ENCODE measurements around the gene RPN1. TPM values are rescaled to one million over a fixed set of nuclear protein-coding genes. Genes with fewer than 3 reads are reported as not detected.
"Not testable (repeated sequence)": the region's sequence is repeated elsewhere in the genome, so short reads cannot be mapped to it uniquely, and the experiment has no call there.

RPN1 gene
- 391 and 442 TPM in 2 replicates for total RNA-seq (2014; rRNA removed; shearing (Covaris generic))

- peak; percentile 96 for DNase-seq (ENCODE audit: low read depth)
These were observed at the start of gene RPN1 for GRCh38 chr3:128650096-128651050. Gene RPN1, minus strand, starts transcription at chr3:128650818. Its CDS starts 18 bp downstream, at chr3:128650800.

DNA sequence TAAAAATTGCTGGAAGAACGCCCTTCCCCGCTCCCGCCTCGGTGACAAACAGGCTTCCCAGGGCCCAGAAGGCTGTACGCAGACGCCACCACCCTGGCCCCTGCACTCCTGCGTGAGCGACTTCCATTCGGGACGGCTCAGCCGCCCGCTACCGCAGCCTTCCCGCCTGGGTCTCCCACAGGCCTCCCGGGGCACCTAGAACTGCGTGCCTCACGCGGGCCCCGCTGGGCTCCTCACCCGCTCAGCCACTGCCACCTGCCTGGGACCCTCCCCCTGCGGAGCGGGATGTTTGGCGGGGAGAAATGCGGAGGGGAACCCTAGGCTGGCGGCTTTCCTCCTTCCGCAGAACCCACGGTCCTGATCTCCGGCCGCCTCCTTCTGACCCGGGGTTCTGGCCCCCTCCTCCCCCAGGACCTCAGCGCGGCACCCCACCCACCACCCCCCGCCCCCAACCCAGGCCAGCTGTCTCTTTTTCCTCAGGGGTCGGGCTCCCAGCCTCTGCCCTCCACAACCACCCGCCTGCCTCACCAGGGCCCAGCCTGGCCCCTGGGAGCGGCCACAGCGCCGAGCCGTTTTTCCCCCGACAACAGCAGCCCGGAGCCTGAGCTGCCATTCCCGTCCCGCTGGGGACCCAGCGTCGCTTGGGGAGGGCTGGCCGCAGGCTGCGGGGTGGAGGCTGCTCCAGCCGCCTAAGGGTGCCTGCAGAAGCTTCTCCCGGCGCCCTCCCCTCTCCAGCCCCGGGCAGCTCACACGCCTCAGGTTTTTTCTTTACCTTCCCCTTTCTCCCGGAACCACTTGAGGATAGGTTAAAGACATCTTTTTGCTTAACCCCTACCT lies 47.8 kb upstream of the RPN1 start:
- peak; percentile 49 for DNase-seq (ENCODE audit: low read depth)

- DNase-seq (ENCODE audit: low read depth) = no peak
These were observed 46.7 kb upstream of the RPN1 start for GRCh38 chr3:128697341-128697740.

DNA sequence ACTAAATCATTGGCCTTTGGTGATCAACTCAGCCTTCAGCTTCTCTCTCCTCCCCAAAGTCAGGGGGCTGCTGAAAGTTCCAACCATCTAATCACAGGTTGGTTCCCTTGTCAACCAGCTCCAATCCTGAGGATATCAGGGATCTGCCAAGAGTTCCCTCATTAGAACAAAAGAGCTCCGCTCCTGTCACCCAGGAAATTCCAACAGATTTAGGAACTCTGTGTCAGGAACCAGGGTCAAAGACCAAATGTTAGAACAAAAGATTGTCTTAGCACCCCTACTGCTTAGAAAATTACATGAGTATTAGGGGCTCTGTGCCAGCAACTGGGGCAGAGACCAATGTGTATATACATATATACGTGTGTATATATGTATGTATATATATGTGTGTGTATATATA lies 43.1 kb upstream of the RPN1 start:
- DNase-seq (ENCODE audit: low read depth) = no peak

- no peak for DNase-seq (ENCODE audit: low read depth)
These were observed 38.4 kb upstream of the RPN1 start for GRCh38 chr3:128689060-128689459.

DNA sequence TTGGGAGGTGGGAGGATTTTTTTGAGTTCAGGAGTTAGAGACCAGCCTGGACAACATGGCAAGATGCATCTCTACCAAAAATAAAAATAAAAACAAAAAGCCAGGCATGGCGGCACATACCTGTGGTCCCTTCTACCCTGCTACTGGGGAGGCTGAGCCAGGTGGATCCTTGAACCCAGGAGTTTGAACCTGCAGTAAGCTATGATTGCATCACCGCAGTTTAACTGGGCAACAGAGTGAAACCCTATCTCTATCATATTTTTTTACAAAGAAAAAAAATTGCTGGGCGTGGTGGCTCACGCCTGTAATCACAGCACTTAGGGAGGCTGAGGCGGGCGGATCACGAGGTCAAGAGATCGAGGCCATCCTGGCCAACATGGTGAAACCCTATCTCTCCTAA lies 35.8 kb upstream of the RPN1 start:
- DNase-seq (ENCODE audit: low read depth) = no peak

GRCh38 chr3:128684986-128685726 lies 34.5 kb upstream of the RPN1 start:
- no peak for DNase-seq (ENCODE audit: low read depth)

- no peak for DNase-seq (ENCODE audit: low read depth)
These were observed 33.3 kb upstream of the RPN1 start for GRCh38 chr3:128683957-128684356.

- DNase-seq (ENCODE audit: low read depth) = no peak
These were observed 30.8 kb upstream of the RPN1 start for GRCh38 chr3:128681369-128681829.

GRCh38 chr3:128680603-128681368 lies 30.2 kb upstream of the RPN1 start:
- peak; percentile 100 for DNase-seq (ENCODE audit: low read depth)

DNA sequence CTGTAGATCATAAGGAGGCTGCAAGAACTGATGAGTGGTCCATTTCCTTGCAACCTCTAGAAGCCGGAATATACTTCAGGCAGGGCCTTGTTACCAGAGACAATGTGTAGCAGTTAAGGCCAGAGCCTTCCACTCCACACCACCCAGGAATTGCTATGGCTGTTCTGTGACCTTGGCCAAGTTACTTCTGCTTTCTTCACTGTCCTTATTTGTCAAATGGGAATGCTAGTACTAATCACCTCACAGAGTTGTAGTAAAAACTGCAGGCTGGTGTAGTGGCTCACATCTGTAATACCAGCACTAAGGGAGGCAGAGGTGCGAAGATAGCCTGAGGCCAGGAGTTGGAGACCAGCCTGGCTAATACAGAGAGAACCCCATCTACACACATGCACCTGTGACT lies 28.7 kb upstream of the RPN1 start:
- no peak for DNase-seq (ENCODE audit: low read depth)

DNA sequence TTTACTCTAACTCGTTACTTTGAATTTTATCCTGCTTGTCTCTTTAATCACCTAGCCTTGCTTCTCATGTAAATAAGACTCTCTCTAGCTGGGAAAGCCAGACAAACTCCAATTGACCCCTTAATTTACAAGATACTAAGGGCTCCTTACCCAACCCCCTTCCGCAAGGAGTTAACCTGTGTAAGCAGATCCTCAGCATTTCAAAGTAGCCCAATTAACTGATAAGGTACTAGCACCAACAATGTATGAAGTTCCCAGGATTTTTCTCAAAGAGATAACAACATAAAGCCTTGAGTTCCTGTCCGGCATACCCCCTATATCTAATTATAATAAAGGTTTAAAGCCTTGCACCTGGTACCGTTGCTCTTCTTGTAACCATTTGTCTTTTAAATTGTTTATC lies 25.2 kb upstream of the RPN1 start:
- not testable (repeated sequence) for DNase-seq (ENCODE audit: low read depth)

DNA sequence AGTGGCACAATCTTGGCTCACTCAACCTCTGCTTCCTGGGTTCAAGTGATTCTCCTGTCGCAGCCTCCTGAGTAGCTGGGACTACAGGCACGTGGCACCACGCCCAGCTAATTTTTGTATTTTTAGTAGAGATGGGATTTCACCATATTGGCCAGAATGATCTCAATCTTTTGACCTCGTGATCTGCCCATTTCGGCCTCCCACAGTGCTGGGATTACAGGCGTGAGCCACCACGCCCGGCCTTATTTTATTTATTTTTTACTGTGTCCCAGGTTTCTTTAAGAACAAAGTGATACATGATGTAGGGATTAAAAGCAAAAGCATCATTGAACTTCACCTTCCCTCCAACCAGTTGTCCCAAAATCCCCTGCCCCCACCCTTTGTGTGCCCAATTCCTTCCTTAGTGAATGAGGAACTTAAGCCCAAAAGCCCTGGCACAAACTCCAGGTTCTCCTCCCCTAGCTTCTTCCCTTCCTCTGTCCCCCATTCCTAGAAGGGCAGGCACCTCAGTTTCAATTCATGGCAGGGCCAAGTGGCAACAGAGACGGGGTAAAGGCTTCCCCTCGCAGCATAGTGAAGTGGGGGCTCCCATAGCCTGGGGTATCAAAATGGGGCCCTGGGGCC lies 23.7 kb upstream of the RPN1 start:
- no peak for DNase-seq (ENCODE audit: low read depth)

GRCh38 chr3:128667641-128668040 lies 17.0 kb upstream of the RPN1 start:
- DNase-seq (ENCODE audit: low read depth) = no peak

- no peak for DNase-seq (ENCODE audit: low read depth)
These were observed 14.9 kb upstream of the RPN1 start for GRCh38 chr3:128665362-128666021.

DNA sequence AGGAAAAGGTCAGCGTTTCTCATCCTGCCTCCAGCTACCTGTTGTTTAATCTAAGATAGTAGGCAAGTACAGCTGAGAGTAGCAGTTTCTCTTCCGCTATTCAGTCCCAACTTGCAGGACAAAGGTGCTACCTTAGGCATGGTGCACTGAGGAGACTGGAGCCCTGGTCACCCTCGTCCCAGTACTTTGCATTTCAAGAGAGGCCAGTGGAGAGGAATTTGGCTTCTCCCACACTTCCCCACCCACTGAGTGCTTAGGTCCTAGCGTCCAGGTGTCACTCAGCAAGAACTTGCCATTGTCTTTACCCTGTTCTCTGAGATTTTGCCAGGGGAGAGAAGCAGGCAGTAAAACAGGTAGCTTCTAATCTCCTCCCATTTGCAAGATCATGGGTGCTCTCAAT lies 12.5 kb upstream of the RPN1 start:
- no peak for DNase-seq (ENCODE audit: low read depth)

GRCh38 chr3:128655531-128655930 lies 4.9 kb upstream of the RPN1 start:
- no peak for DNase-seq (ENCODE audit: low read depth)

DNA sequence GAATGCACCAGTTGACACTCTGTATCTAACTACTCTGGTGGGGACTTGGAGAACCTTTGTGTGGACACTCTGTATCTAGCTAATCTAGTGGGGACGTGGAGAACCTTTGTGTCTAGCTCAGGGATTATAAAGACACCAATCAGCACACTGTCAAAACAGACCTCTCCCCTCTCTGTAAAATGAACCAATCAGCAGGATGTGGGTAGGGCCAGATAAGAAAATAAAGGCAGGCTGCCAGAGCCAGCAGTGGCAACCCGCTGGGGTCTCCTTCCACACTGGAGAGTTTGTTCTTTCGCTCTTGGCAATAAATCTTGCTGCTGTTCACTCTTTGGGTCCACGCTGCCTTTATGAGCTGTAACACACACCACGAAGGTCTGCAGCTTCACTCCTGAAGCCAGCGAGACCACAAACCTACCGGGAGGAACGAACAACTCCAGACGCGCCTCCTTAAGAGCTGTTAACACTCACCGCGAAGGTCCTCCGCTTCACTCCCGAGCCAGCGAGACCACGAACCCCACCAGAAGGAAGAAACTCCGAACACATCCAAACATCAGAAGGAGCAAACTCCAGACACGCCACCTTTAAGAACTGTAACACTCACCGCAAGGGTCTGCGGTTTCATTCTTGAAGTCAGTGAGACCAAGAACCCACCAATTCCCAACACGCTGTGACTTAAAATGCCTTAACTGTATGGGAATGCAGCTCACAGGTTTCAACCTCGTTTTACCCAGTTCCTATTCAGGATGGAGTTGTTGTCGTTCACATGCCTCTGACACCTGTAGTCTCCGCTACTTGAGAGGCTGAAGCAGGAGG lies 3.6 kb upstream of the RPN1 start:
- DNase-seq (ENCODE audit: low read depth) = not testable (repeated sequence)

- not testable (repeated sequence) for DNase-seq (ENCODE audit: low read depth)
These were observed 2.9 kb upstream of the RPN1 start for GRCh38 chr3:128653383-128653992.

Data from Daoy (cell line).